ENCODE measurements around the gene OTUD3.

DNA sequence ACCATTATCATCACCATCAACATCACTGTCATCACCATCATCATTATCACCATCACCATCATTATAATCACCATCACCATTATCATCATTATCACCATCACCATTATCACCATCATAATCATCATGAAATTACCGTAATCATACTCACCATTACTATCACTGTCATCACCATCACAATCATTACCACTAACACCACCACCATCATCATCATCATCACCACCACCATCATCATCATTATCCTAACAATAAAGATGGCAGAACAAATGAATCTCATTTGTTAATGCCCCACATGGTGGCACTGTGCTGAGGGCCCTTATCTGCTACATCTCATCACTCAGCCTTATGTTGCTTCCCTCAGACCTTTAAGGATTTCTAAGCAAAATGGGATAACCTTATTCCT is 50.7 kb downstream of the OTUD3 start:
- TF ChIP-seq, protein P1, sequence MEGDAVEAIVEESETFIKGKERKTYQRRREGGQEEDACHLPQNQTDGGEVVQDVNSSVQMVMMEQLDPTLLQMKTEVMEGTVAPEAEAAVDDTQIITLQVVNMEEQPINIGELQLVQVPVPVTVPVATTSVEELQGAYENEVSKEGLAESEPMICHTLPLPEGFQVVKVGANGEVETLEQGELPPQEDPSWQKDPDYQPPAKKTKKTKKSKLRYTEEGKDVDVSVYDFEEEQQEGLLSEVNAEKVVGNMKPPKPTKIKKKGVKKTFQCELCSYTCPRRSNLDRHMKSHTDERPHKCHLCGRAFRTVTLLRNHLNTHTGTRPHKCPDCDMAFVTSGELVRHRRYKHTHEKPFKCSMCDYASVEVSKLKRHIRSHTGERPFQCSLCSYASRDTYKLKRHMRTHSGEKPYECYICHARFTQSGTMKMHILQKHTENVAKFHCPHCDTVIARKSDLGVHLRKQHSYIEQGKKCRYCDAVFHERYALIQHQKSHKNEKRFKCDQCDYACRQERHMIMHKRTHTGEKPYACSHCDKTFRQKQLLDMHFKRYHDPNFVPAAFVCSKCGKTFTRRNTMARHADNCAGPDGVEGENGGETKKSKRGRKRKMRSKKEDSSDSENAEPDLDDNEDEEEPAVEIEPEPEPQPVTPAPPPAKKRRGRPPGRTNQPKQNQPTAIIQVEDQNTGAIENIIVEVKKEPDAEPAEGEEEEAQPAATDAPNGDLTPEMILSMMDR (IDR thresholded peaks at IDR 0.05): no peak
- TF ChIP-seq POLR2A (IDR thresholded peaks at IDR 0.05): no peak
